Stromal cell of bone marrow (primary cell): ENCODE measurements around the gene CBARP.

ENCODE experiments used
- DNase-seq: peaks from one replicate; pipeline ENCODE4 v3.0.0-alpha.2; 2012; ENCODE audit warnings: low read depth

Gene CBARP

DNA sequence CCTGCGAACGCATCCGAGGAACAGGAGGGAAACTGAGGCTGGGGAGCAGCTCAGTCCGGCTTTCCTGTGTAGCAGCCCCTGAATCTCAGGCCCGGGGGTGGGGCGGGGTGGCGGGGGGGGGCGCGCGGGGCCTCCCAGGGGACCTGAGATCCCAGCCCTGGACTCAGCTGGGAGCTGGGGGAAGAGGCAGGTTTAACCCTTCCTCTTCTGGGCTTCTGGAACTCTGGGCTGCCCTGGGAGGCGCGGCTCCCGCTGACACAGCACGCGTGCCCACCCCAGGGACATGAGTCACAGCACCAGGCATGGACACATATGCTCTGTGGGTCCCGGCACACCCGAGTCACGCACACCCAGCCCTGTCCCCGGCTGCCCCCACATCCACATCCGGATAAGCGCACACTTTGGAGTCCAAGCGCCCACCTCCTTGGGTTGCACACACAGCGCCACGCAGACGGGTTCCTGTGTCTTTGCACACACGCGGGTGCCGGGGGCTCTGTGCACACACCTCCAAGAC is 27.9 kb upstream of the CBARP start:
- DNase-seq, result peak; percentile 78

DNA sequence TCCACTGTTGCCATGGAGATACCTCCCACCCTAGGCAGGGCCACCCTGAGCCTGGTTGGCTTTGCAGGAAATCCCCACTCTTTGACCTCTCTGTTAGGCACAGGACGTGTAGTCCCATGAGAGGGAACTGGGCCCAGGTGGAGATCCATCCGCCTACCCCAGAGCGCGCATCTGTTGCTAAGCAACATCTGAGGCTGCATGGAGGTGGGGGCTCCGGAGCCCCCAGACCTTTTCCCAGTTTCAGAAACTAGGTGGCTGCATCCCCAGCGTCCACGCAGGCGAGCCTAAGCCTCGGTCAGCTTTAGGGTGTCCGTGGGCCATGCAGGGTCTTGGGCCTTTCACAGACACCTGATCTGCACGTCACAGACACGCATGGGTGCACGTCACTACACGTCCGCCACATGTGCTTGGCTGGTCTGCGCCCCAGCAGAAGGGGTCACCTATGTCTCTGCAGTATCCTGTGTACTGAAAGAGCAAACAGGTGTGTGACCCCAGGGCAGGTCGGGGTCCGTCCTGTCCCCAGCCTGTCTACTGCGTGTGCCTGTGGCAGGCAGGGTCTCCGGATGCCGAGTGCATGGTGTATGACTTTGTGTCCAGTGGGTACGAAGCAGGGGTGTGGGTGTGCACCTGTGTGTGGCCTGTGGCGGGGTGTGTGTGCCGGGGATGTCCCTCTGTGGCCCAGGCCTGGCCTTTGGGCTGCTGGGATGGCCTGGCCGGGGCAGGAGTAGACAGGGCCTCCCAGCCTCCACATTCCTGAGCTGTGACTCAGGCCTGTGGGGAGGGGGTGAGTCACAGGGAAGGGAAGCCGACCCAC is 27.2 kb upstream of the CBARP start:
- peak; percentile 88 for DNase-seq

DNA sequence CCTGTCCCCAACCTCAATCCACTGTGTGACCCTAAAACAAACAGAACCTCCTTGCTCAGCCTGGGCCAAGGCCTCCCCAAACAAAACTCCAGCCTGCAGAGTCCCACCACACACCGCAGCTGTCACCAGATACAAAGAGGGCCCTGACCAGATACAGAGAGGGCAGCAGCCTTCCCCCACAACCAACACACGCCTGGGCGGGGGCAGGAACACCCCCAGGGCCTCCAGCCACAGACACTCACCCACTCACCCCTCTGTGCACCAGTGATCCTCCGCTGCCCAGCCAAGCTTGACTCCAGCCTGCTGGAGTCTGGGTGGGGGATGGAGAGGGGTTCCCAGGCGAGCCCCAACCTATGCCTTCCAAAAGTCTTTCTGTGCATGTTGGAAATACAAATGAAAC is 25.4 kb upstream of the CBARP start:
- DNase-seq, result no peak

DNA sequence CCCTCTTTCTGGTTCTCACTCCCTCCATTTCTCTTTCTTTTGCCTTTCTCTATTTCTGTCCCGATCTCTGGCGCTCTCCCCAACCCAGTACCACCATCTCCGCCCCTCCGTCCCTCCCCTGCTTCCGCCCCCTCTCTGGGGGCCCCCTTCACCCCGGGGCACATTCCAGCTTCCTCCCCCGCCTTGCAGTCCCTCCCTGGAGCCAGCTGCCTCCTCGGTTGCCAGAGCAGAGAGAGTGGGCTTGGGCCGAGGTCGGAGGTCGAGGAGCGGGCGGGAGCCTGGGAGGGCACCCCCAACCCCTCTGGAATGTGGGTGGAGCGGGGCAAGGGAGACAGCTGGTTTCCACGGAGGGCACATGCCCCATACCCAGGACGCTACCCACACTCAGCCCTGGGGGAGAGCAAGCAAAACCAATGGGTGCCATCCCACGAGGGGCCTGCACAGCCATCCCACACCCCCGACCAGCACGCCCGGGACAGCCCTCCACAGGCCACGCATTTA is 24.9 kb upstream of the CBARP start:
- no peak for DNase-seq

DNA sequence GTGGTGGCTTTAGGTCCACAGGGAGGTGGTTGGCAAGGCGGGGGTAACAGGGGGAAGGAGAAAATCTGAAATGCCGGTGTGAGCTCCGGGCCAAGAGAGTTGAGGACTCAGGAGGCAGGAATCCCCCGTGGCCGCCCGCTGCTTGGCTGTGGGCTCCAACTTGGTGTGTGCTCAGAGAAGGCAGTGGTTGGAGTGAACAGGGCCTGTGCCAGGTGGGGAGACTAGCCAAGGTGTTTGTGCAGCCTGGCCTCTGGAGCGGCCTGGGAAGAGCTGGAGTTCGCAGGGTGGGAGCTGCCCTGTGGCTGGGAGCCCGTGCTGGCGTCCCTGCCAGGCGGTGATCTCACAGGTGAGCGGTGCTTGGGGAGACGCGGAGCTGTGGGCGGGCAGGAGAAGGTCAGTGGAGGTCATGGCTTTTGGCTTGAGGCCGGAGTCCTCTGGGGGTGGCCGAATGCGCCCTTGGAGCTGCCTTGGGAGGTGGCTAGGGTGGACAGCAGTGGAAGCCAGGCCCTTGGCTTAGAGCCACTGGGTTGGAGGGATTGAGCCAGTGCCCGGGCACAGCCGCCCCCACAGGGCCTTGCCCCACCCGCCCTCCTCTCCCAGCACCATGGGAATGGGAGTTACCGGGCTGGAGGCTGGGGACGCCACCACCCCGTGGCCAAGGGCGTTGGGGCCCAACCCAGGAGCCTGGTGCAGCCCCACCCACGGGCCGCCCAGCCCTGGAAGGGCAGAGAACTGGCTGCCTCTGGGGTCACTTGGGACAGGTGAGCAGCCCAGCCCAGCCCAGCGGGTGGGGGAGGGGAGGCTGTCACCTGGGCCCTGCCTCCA is 24.2 kb upstream of the CBARP start:
- DNase-seq, result no peak

DNA sequence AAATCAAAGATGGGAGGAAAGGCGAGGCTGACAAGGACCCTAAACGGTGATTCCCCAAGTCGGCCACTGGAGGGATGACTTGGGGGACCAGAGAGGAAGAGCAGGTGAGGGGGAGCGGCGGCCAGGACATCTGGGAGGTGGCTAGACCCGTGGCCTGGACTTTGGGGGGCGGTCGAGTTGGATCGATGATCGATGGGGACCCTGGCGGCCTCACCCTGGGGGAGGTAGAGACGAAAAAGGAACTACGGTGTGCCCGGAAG is 23.7 kb upstream of the CBARP start:
- DNase-seq, result no peak

DNA sequence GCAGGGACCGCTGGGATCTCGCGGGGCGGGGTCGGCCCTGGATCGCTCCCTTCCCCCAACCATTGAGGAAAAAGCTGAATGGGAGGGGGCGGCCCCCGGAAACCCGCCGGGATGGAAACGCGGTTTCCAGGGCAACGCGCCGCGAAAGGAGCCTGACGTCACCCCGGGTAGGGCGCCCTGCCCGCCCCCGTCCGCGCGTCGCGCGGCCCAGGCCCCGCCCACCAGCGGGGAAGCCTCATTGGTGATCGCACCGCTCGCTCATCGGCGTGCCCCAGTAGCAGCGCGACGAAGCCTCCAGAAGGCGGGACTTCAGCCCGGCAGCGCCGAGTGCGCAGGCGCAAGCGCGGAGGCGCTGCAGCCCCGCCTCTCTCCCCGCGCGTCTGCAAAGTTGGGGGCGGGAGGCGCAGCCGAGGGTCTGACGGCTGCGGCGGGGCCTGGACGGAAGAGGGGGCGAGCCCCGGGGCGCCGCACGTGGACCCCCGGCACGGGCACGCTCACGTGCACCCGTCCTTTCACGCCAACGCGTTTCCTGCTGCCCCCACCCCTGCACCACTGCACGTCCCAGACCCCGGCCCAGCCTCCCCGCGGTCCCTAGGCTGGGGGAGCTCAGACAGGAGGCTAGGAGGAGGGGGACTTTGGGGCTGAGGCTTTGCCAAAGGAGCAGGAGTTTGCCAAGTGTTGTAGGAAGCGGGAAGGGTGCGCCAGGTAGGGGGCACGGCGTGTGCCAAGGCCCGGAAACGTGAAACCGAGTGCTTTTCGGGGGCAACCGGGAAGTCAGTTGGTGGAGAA is 23.1 kb upstream of the CBARP start:
- peak; percentile 89 for DNase-seq

DNA sequence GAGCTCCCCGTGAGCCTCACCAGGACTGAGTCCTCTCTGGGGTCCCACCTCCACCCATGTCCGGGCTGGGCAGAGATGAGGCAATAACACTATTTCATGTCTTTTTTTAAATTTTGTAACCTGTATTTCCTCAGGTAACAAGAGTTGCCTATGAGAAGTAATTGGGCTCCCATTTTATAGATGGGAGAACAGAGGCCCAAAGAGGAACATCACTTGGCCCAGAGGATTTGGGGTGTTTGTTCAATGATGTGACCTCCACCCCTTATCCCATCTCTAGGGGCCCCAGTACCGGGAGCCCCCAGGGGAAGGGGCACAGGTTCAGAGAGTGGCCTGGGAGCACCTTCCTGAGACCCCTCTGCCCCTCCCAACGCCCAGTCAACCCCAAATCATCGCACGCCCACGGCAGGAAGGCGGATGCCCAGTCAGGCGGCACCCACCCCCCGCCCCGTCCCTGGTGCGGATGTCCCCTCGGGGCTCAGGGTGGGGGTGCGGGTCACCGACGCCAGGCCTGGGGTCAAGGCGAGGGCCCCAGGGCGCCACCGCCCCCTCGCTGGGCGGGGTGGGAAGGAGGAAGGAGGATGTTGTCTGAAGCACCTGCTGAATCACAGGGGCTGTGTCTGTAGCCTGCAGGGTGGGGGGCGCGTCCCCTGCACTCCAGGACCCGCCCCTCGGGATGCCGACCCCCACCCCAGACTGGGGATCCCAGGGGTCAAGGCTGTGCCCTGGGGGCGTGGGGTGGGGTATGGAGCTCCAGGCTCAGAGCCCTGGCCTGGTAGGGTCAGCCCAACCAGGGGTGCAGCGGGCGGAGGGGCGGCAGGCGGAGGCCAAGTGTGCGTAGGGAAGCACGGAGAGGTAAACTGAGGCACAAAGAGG is 22.3 kb upstream of the CBARP start:
- DNase-seq, result no peak

DNA sequence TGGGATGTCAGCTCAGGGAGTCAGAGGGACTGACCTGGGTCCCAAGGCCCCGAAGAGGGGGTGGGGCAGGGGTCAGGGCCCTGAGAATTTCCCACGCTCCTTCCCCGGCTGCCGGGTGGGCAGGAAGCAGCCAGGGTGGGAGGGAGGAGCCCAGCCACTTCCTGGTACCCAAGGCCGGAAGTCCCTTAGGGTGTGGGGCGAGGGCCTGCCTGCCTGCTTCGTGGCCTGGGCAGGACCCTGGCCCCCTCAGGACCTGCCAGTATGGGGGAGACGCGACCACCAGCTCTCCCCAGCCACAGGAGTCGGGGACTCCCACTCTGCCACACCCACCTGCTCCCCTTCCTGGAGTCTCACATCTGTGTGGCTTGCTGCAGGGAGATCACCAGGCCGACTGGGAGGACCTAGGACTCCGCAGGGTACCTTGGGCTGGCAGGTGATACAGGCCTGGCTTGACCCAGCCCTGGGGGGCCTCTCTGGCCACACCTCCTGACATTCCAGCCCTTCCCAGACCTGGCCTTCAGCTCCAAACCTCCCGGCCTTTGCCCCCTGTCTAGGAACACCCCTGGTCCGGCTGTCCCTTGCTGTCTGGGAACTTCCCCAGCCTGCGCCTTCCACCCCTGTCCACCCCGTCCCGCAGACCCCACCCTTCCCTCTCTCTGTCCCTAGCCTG is 21.5 kb upstream of the CBARP start:
- no peak for DNase-seq

DNA sequence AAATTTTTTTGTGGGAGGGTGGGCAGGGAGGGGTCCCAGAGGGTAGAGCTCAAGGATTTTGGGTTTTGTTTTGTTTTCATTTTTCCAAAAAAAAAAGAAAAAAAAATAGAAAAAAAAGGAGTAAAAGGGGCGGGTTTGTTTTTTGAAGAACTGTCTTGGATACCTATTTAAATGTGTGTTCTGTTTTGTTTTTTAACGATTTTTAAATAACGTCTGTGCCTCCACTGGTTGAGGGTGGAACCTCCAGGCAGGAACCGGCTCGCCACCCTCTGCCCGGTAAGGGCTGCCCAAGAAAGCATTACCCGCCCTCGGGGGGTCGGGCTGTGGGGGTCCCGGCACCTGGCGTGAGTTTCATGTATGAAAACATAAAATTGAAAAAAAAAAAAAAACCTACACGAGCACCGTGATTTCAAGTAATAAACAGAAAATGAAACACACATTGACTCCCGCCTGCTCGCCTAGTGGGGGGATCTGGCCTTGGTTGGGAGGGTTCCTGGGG is 21.0 kb upstream of the CBARP start:
- DNase-seq, result no peak

DNA sequence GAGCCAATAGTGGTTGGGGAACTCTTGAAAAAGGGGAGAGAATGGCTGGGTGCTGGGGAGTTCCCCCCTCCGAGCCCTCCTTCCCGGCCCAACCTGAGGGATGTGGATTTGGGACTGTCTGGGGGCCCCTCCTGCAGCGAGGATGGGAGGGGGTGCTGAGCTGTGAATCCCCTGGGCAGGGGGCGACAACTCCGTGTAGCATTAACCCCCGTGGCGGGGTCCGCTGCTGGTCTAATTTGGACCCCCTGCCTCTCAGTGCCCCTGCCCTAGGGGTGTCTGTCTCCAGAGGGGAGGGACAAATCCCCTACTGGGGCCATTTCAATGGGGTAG is 20.3 kb upstream of the CBARP start:
- no peak for DNase-seq

DNA sequence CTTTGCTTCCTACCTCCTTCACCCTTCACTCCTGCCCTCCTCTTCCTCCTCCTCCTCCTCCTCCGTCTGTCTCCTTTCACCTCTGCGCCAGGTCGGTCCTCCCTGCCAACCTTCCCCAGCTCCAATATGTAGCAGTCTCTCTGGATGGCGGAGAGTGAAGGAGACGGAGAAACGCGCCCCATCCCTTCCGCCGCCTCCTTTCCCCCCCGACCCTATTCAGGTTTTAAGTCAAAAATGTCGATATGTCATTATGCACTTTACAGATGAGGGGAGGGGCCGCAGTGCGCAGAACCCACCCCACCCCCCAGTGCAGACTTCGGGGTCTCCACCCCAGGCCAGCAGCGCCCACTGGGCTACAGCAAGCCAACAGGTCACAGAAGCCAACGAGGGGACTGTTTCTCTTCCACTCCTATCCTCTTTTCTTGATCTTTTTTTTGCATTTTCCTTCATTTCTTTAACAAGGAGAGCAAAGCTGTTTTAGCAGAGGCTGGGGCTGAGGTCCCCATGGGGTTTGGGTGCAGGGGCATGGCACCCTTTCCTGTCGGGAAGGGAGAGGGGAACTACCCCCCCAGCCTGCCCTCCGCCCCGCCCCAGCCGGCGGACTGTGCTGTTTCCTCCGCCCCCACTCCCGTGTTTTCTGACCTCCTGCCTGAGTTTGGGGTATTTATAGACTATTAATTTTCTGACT is 19.8 kb upstream of the CBARP start:
- DNase-seq, result no peak

DNA sequence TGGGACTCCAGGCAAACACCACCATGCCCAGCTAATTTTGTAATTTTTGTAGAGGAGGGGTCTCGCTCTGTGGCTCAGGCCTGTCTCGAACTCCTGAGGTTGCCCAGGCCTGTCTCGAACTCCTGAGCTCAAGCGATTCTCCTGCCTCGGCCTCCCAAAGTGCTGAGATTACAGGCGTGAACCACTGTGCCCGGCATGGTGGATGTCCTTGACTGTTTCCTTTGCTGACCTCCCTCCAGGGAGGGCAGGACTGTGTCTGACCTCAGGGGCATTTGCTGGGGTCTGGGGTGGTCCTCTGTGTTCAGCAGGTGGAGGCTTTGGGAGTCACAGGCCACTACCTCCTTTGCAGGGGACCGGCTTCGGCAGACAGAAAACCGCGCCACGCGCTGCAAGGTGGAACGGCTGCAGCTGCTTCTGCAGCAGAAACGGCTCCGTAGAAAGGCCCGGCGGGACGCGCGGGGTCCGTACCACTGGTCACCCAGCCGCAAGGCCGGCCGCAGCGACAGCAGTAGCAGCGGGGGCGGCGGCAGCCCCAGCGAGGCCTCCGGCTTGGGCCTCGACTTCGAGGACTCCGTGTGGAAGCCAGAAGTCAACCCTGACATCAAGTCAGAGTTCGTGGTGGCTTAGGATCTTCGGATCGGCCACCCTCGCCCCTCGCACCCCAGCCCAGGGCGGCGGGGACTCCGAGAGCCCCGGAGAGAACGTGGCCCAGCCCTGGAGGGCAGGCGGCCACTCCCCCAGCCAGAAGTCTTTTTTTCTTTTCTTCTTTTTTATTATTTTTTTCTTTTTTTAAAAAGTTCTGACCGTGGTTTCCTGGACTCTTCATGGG is 19.1 kb upstream of the CBARP start:
- no peak for DNase-seq

DNA sequence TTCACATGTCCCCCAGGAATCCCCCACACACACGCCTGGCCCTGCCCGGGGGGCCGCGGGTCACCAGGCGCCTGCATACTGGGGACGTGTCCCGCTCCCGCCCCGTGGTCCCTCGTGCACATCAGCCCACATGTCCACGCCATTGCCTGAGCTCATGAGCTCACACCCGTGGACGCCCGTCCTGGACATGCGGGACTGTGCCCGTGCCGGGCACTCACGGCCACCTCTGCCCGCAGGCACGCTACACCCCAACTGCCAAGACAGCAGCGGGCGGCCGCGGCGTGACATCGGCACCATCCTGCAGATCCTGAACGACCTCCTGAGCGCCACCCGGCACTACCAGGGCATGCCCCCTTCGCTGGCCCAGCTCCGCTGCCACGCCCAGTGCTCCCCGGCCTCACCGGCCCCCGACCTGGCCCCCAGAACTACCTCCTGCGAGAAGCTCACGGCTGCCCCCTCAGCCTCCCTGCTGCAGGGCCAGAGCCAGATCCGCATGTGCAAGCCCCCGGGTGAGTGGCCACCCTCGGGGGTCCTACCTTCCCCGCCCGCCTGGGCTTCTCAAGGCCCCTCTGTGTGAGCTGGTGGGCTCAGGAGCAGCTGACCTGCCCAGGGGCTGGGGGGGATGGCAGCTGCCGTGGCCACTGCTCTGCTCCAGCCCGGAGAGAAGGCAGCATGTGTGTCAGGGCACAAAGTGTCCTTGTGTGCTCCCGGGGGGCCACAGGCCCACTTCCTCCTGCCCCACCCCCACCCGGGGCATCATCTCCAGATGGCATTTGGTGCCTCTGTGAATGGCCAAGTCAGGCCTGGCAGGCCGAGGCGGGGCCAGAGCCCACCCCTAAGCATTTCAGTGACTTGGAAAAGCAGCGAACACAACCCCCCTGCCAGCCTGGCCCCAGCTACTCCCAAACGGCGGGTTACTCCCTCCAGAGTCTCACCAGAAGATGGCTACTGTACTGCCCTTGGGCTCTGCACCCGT is 17.7 kb upstream of the CBARP start:
- DNase-seq, result no peak

DNA sequence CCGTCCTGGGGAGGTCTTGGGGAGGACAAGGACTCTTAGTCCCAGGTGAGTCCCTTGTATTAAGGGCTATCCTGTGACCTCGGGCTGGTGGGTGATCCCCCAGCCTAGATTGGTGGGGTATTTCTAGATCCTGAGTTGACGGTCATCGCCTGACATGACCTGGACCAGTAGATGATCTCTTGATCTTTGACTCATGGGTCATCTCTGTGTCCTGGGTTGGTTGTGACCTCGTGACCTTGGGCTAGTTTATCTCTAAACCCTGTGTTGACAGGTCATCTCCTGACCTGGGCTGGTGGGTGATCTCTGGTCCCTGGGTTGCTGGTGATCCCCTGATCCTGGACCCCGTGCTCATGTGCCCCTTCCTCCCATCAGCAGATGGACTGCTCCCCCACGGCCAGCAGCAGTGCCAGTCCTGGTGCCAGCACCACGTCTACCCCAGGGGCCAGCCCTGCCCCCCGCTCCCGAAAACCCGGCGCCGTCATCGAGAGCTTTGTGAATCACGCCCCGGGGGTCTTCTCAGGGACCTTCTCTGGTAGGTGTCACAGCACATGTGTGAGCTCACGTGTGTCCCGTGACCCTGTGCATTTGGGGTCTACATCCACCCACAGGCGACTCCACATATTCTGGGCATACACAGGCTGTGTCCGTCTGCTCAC is 16.9 kb upstream of the CBARP start:
- DNase-seq, result no peak

DNA sequence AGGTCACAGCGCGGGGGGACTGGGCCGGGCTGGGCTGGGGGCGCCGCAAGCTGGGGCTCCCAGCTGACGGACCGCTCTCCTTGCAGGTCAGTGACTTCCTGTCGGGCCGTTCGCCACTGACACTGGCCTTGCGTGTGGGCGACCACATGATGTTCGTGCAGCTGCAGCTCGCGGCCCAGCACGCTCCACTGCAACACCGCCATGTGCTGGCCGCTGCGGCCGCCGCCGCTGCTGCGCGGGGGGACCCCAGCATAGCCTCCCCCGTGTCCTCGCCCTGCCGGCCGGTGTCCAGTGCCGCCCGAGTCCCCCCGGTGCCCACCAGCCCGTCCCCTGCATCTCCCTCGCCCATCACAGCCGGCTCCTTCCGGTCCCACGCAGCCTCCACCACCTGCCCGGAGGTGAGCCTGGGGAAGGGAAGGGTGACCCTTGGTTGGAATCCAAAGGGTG is 16.3 kb upstream of the CBARP start:
- DNase-seq, result no peak

DNA sequence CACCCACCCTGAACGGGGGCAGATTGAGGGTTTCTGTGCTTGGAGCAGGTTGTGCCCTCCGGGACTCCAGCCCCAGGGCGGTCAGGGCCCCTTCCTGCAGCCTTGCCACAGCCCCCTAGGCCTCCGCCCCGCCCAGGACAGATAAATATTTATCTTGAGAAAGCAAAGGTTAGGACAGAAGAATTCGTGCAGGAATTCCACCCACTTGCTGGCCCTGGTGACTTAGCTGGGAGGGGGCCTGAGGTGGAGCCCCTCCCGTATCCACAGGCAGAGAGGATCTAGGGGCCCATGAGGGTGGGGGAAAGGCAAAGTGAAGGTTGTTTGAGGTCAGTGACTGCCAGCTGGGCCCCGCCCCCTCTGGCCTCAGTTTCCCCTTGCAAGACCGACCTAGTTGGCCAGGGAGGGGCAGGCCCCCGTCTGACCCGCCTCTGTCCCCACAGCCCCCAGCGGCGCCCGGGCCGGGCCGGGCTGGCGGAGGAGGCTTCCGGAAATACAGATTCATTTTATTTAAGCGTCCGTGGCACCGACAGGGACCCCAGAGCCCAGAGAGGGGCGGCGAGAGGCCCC is 15.8 kb upstream of the CBARP start:
- DNase-seq, result no peak
